ENCODE data around the gene RNF213.

The RNF213 gene

GRCh38 chr17:80431246-80432195 is 170.9 kb downstream of the RNF213 start:
- no peak for DNase-seq (ENCODE audit: low read depth in 2 of 2)

GRCh38 chr17:80432350-80432955 is 171.8 kb downstream of the RNF213 start:
- no peak for DNase-seq (ENCODE audit: low read depth in 2 of 2)

GRCh38 chr17:80432961-80433550 is 172.4 kb downstream of the RNF213 start:
- DNase-seq (ENCODE audit: low read depth in 2 of 2): no peak

- DNase-seq (ENCODE audit: low read depth in 2 of 2): no peak
Measured at GRCh38 chr17:80433916-80434666, 173.4 kb downstream of the RNF213 start.

GRCh38 chr17:80437532-80437931 is 176.9 kb downstream of the RNF213 start:
- no peak for DNase-seq (ENCODE audit: low read depth in 2 of 2)

GRCh38 chr17:80438806-80439205 is 178.2 kb downstream of the RNF213 start:
- DNase-seq (ENCODE audit: low read depth in 2 of 2): no peak

- no peak for DNase-seq (ENCODE audit: low read depth in 2 of 2)
Measured at GRCh38 chr17:80439499-80439898, 178.8 kb downstream of the RNF213 start.

- no peak for DNase-seq (ENCODE audit: low read depth in 2 of 2)
Measured at GRCh38 chr17:80441133-80441578, 180.5 kb downstream of the RNF213 start.

GRCh38 chr17:80441598-80442322 is 181.1 kb downstream of the RNF213 start:
- DNase-seq (ENCODE audit: low read depth in 2 of 2): no peak

- no peak for DNase-seq (ENCODE audit: low read depth in 2 of 2)
Measured at GRCh38 chr17:80442323-80442659, 181.6 kb downstream of the RNF213 start.

GRCh38 chr17:80442764-80443163 is 182.1 kb downstream of the RNF213 start:
- no peak for DNase-seq (ENCODE audit: low read depth in 2 of 2)

GRCh38 chr17:80443498-80443897 is 182.8 kb downstream of the RNF213 start:
- no peak for DNase-seq (ENCODE audit: low read depth in 2 of 2)

GRCh38 chr17:80443916-80444643 is 183.4 kb downstream of the RNF213 start:
- DNase-seq (ENCODE audit: low read depth in 2 of 2): no peak

GRCh38 chr17:80444644-80444979 is 184.0 kb downstream of the RNF213 start:
- no peak for DNase-seq (ENCODE audit: low read depth in 2 of 2)

- no peak for DNase-seq (ENCODE audit: low read depth in 2 of 2)
Measured at GRCh38 chr17:80445007-80445725, 184.5 kb downstream of the RNF213 start.

GRCh38 chr17:80445726-80446110 is 185.1 kb downstream of the RNF213 start:
- no peak for DNase-seq (ENCODE audit: low read depth in 2 of 2)

- DNase-seq (ENCODE audit: low read depth in 2 of 2): no peak
Measured at GRCh38 chr17:80446645-80447405, 186.2 kb downstream of the RNF213 start.

- DNase-seq (ENCODE audit: low read depth in 2 of 2): no peak
Measured at GRCh38 chr17:80447790-80448189, 187.1 kb downstream of the RNF213 start.

All from stimulated activated CD8-positive, alpha-beta memory T cell treated with anti-CD3 and anti-CD28 coated beads, Interleukin-7, amount 100 ng/mL, for 4 hours (primary cell).